ENCODE results near the gene FBXW7. TPM values are rescaled to one million over a fixed set of nuclear protein-coding genes. Genes with fewer than 3 reads are reported as not detected.
A peak's percentile ranks its signal among the peaks of the same experiment; 100 is the strongest.

The FBXW7 gene
- polyA plus RNA-seq, 2 of the 4 experiments (the other 2 are of a cell fraction), result 7.2 to 12.5 TPM

- H3K4me2 ChIP-seq, result peak overlapping the region; percentile 98
- FAIRE-seq, result no peak
- peak; percentile 23 to 44 for DNase-seq (ENCODE audit: low read depth in 1 of 2, low spot score in 1 of 2)
- H3K4me3 ChIP-seq, result peak overlapping the region; percentile 93
- peak overlapping the region; percentile 78 to 96 for H3K27ac ChIP-seq
- H3K9me3 ChIP-seq, result no peaks in the 10 kb centered on the region
- 4% methylated on average over 18 of the region's 24 CpGs for WGBS (ENCODE audit: missing lambda C conversion rate)
- H3K4me1 ChIP-seq, result peaks cover 19% of the 10 kb centered on the region
- ChIA-PET CTCF (interaction anchor here (0.9 to 1.2 kb wide), 4 partner anchors 35 to 199 kb away, joined by 3 to 8 read pairs (median 4); no protein-coding TSS in a partner anchor), POLR2A (interaction anchor here (0.9 to 2.5 kb wide), 4 partner anchors 35 to 243 kb away, joined by 3 to 10 read pairs (median 4); partner anchors contain the start of genes ARFIP1 and TIGD4)
- peak; percentile 61 to 67 for ATAC-seq
- TF ChIP-seq HMGXB4 (CRISPR knock-in tag; IDR thresholded peaks at IDR 0.05; ENCODE audit: borderline replicate concordance) (no peak), PHF8 (IDR thresholded peaks at IDR 0.05; ENCODE audit: borderline replicate concordance, low read depth) (peak; percentile 51; the same call in 1 of the 2 replicates), MAX (IDR thresholded peaks at IDR 0.05) (peak; percentile 2; the same call in 1 of the 2 replicates)
Observed at GRCh38 chr4:152536545-152537182, 772 bp upstream of the FBXW7 start.

- H3K4me2 ChIP-seq, result peak overlapping the region; percentile 85
- H3K27ac ChIP-seq, result peak overlapping the region; percentile 78 to 96
- no CpG with 5 or more reads among the region's 60 CpGs for WGBS (ENCODE audit: missing lambda C conversion rate)
- H3K4me3 ChIP-seq, result peak overlapping the region; percentile 93
- ChIA-PET CTCF (interaction anchor here (0.9 to 1.2 kb wide), 3 partner anchors 31 to 200 kb away, joined by 3 to 4 read pairs (median 3); no protein-coding TSS in a partner anchor), POLR2A (interaction anchor here (1.2 to 2.5 kb wide), 2 partner anchors 34 to 244 kb away, joined by 3 to 10 read pairs; partner anchors contain the start of genes ARFIP1 and TIGD4)
- H3K9me3 ChIP-seq, result no peaks in the 10 kb centered on the region
- DNase-seq (ENCODE audit: low read depth in 1 of 2, low spot score in 1 of 2) (no peak), FAIRE-seq (no peak), ATAC-seq (peak; percentile 36 to 40; a peak in 5 of 6 replicates)
- peaks cover 19% of the 10 kb centered on the region for H3K4me1 ChIP-seq
- no peak for TF ChIP-seq HOXB5 (CRISPR knock-in tag; IDR thresholded peaks at IDR 0.05)
- TF ChIP-seq RARB (CRISPR knock-in tag; IDR thresholded peaks at IDR 0.05), result no peak
- TF ChIP-seq USF2 (IDR thresholded peaks at IDR 0.05), result no peak
- no peak for TF ChIP-seq EP300 (IDR thresholded peaks at IDR 0.05)
- no peak for TF ChIP-seq ELK1 (IDR thresholded peaks at IDR 0.05; ENCODE audit: low read depth, low read length)
- no peak for TF ChIP-seq KDM1A (IDR thresholded peaks at IDR 0.05; ENCODE audit: low read depth)
- no peak for TF ChIP-seq HES2 (IDR thresholded peaks at IDR 0.05)
- TF ChIP-seq BHLHE40 (IDR thresholded peaks at IDR 0.05; ENCODE audit: low read depth, low read length), result no peak
- no peak for TF ChIP-seq BCL3 (IDR thresholded peaks at IDR 0.05)
- TF ChIP-seq KDM5A (IDR thresholded peaks at IDR 0.05), result no peak; the same call in 1 of the 2 replicates
- no peak for TF ChIP-seq HOXB13 (CRISPR knock-in tag; IDR thresholded peaks at IDR 0.05; ENCODE audit: low read depth)
- no peak for TF ChIP-seq FOXS1 (CRISPR knock-in tag; IDR thresholded peaks at IDR 0.05)
- no peak for TF ChIP-seq HEYL (CRISPR knock-in tag; IDR thresholded peaks at IDR 0.05)
- no peak for TF ChIP-seq POLR2A (IDR thresholded peaks at IDR 0.05; ENCODE audit: low read length)
- no peak for TF ChIP-seq CBX2 (IDR thresholded peaks at IDR 0.05; ENCODE audit: borderline replicate concordance, low read depth)
- TF ChIP-seq GATA3 (IDR thresholded peaks at IDR 0.05; ENCODE audit: borderline replicate concordance), result no peak
Observed at GRCh38 chr4:152535360-152535902, 461 bp downstream of the FBXW7 start.

All from A549 (cell line).